Mucosa of gallbladder (tissue), 1 donor: ENCODE measurements around the gene ADGRD1. TPM values are rescaled to one million over a fixed set of nuclear protein-coding genes. Genes with fewer than 3 reads are reported as not detected.
A peak's percentile ranks its signal among the peaks of the same experiment; 100 is the strongest.

Experiments used
- DNase-seq: peaks from one replicate; pipeline ENCODE4 v3.0.0-alpha.2; 2020; ENCODE audit warnings: low spot score
- total RNA-seq: library from RNA; stranded (reverse); gene quantifications from one replicate; pipeline ENCODE4 v1.2.1, GENCODE V29; 2021
- donor health status: DM: no; HTN: no; CAD: no.

The ADGRD1 gene
- total RNA-seq, 1 donor from 2014 or later, result 96.1 TPM

DNA sequence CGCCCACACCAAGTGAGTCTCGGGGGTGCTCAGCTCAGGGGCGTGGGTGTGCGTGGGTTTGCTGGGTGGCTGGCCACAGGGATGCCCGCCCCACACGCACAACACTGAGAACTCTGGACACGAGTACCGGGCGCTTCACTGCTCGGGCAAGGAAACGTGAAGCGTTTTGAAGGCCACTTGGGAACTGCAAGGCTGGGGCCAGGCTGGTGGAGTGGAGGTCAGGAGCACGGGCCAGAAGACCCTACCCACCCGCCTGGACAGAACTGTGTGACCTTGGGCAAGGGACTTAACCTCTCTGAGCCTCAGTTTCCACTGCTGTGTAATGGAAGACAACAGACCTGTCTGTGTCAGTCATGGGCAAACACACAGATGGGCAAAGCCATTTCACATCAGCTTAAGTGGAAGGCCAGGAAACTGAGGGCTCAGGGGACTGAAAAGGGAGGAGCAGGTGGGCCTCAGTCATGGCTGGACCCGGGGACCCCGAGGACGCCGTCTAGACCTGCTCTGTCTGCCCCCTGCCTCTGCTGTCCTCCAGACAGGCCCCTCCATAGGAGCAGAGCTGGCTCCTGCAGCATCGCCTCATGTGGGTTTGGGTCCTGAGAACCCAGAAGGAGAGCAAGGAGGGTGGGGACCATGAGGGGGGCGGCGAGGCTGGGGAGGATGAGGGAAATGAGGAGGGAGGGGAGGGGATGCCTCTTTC is 52.5 kb downstream of the ADGRD1 start:
- DNase-seq, result no peak

DNA sequence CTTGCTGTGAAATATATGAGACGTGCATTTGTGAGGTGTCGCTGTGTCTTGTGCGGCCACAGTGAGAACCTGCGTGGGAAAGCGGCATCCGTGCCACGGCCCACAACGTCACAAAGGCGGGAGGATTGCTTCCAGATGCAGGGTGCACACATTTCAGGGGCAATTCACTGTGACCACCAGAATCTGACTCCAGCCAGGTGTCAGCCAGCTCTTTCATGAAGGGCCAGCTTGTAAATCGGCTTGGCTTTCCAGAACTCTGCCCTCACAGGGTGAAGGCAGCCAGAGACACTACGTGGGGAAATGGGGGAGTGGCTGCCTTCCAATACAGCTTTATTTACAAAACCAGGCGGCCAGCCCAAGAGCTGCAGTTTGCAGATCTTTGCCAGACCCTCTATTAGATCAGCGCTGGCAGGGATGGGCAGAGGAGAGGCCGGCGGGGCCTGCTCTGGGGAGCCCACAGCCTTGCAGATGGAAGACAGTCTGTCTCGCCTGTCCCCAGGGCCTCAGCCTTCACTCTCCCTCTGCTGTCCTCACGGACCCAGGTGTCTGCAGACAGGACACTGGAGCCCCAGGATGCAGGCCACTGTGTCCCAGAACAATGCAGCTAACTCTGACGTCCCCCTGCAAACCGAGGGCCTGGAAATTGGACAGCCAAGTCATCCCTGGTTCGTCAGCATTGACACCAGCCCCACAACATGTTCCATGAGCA is 53.5 kb downstream of the ADGRD1 start:
- peak; percentile 65 for DNase-seq

DNA sequence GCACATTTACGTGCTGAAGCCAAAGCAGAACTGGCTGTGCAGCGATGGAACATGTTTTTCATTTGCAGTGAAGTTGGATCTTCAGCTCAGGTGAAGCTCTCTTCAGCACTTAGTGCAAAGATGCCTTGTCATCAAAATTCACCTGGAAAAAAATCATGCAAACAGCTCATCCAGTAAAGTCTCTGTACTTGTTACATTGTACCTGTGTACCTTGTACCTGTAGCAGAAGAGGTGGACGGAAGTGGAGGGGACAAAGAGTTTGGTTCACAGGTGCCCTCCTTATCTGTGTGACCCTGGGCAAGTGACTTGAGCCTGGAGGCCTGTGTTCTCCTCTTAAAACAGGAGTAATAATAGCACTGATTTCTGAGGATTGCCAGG is 54.0 kb downstream of the ADGRD1 start:
- DNase-seq, result no peak

DNA sequence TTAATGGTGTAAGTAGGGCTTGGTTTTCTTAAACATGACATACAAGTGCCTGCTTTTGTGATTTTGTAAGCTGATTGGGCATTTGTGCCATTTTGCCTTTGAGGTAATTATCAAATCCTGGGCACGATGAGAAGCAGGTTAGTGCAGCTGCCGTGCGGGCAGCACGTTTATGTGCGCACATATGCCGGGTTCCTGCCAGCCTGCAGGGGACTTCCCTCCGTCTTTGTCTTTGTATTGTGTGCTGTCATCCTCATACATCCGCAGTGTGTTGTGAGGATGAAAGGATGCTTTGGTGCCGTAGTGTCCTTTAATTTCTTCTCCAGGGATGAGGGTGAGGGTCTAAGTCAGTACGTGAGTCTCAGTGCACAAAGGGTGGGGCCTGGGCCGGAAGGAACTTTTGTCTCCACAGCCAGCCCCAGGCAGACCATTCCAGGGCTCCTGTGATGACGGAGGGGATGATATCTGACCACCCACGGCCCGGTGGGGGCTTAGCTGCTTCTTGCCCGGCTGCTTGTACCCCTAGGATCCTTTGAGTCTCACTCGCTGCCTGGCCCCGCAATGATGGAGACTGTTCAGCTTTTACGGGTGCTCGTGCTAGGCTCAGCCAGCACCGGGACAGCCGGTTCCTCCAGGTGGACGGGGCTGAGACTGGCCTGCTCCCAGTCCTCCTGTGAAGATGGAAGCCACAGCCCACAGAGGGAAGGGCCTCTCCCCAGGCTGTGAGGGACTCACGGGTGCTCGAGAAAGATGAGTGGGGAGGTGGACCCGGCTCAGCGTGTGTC is 54.6 kb downstream of the ADGRD1 start:
- DNase-seq, result no peak

DNA sequence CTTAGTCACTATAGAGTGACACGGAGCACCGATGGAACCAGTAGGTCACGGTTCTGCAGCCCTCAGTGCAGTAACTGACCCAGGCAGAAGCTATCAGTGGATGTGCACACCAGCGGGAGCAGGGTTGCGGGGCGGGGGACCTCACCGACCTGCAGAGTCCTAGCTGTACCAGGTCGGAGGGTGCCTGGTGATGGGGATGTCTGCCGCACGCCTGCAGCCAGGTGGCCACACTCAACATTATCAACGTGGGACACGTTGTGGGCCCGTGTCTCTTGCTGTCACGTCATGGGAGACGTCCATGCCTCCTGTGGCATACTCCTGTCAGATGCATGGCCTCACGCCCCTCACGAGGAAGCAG is 55.2 kb downstream of the ADGRD1 start:
- DNase-seq, result no peak

DNA sequence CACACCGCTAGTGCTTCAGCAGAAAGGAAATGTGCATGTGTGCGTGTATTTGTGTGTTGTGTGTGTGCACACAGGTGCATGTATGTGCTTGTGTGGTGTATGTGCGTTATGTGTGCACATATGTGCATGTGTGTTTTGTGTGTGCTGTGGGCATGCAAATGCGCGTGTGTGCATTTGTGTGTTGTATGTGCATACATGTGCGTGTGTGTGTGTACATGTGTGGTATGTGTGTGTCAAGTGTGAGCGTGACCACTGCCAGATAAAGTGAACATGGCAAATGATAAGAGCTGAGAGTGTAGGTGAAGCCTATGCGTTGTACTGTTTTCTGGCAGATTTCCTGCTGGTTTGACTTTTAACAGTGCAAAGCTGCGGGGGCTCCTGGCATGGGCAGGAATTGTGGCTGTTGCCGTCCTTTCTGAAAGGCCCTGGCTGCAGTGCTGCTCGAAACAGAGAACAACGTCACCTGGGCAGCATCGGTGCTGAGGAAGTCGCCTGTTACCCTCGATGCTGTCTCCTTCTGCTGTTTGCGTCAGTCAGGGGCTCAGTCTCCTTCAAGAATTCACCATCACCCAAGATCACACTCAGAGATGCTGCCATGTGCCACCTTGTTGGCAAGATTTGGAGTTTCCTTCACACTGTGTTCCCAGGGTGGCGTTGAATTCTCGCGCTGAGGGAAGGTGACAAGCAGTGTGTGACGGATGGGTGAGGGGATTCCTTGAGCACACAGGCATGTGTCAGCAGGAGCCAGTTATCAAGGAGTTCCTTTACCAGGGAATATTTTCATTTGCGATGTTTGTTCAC is 56.1 kb downstream of the ADGRD1 start:
- no peak for DNase-seq

DNA sequence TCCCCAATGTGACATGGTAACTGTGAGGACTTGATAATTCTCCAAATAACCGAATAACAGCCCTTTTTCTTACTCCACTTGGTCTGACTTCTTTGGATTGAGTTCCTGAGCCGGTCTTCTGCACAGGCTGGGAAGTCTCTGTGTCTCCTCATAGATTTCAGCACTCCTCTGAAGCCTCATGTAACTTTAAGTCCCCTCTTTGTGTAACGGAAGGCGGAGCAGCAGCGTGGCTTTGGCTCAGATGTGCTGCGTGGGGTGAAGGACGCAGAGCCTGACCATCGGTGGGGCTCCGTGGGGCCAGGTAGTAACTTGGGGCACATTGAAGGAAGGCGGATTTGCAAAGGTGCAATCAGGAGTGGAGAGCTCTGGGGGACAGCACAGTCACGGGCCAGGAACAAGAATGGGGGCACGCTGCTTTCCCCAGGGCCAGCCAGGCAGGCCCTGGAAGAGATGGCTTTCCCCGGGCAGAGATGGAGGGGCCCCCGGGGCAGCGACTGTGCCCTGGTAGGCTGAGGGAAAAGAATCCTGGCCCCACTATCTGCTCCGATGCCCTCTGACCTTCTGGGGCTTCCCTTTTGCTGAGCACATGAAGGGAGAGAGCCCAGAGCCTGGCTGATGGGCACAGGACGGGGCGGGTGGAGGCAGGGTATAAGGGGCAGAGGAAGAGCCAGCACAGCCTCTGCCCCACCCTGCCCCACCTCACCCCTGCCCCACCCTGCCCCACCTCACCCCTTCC is 56.9 kb downstream of the ADGRD1 start:
- no peak for DNase-seq

DNA sequence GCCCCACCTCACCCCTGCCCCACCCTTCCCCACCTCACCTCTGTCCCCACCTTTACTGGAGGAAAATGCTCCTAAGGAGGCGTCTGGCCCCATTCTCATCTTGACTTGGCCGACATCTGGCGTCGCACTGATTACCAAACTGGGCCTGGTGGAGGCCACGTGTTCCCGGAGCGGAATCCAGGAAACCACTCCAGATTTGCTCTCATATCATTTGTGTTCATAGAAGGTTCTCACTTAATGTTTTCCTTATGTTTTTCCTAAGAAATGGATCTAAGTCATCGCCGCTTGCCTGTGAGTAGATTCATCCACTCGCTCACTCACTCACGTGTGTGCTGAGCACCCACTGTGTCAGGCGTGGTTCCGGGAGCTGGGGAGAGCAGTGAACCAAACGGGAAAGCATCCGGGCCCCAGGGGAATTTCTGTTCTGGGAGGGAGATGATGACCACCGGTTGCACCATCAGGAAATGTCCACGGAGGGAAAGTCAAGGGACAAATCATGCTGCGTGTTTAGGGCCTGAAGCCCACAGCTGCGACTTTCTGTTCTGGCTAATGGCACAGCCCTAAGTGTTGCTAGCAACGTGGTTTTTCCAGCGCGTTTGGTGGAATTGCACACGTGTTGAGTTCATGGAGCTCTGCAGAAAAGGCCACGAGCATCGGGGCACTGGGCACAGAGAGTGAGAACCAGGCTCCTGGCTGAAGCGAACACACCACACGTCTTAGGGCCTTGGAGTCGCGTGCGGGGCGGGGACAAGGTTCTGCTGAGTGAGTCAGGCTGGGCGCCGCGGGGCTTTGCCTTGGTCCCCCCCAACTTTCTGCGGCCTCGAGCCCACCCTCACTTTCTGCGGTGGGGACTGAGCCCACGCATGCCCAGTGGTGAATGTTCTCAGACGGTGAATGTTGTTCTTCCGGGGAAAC is 57.7 kb downstream of the ADGRD1 start:
- DNase-seq, result peak; percentile 61

DNA sequence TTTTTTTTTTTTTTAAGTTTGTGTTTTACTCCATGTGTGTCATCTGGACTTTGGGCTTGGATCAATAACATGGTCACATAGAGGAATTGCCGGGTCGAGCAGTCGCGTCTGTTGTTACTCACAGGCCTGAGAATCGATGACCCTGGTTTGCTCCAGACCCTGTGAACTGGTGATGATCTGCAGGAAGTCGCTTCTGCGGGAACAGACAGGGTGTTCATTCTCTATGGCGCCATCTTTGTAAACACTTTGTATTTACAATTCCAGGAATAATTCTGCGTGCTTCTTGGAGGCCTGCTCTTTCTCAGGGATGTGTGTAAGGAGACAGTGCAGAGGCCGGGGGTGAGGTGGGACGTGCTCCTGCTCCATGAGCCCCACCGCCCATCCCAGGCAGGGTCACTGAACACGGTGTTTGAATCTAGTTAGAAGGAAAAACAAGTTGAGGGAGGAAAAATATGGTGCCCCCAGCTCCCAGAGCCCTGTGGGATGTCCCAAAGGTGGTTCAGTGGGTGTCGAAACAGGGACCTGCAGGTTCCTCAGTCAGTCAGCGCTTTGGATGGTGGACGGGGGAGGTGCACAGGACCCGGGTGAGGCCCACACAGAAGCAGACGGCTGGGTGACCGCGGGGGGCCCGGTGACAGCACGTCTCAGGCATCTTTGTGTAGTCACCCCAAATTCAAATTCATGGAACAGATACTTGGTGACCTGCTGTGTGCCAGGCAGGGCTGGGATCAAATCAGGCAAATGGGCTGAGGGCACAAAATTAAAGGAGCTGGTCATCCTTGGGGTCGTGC is 58.8 kb downstream of the ADGRD1 start:
- peak; percentile 89 for DNase-seq

DNA sequence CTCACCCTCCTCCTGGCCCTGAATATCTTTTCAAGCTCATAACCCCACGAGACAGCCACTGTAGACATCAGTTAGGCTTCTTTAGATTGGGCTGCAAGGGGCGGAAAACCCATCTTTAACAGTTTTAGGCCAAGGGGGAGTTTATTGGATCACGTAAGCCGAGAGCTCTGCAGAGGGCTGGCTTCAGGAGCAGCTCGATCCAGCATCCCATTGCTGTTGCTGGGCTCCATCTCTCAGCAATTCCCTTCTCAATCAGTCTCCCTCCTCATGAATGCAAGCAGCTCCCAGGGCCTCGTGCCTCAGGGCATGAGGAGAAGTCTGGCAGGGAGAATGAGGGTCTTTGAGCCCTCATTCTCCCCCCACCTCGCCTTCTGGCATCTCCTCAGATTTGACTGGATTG is 59.4 kb downstream of the ADGRD1 start:
- DNase-seq, result no peak

DNA sequence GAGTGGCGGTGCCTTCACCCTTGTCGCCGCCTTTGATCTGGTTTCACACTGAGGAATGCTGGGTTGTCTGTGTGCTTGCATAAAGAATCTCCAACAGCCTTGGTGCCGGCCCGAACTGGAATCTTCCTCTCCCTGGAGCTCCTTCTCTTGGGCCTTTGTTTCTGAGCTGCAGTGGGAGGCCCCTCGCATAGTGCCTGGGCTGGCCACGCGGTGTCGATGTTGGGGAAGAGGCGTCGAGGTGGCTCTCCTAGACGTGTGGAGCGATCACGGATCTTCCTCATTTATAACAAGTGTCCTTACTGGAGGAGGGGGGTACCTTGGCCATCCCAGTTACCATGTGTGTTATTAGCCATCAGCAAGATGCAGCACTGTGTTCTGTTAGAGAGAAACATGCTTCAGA is 60.6 kb downstream of the ADGRD1 start:
- DNase-seq, result no peak

DNA sequence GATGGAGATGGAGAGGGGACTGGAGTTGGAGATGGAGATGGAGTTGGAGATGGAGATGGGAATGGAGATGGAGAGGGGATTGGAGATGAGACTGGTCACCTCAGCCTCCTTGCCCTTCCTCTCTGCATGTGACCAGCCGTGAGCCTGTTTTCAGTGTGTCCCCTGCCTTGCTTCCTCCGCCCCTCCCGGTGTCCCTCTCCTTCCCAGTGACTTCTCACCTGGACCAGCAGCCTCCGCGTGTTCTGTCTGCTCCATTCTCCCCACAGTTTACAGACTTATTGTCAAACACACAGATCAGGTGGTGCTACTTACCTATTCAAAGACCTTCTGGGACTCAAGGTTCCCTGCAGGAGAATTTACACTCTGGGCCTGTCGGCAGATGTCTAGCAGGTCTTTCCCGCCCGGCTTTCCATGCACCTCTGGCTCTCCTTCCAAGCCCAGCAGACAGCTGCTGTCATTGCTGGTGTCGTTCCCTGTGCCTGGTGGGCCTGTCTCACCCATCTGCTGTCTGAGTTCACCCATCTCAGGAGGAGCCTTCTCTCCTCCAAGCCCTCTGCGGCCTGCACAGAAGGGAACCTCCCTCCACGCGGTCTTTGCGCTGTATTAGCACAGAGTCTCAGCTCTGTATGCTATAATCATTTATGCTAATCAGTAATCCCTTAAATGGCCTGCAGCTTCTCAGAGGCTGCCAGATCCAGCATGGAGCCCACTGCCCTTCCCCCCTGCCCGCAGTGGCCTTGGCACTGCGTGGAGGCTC is 62.1 kb downstream of the ADGRD1 start:
- no peak for DNase-seq

DNA sequence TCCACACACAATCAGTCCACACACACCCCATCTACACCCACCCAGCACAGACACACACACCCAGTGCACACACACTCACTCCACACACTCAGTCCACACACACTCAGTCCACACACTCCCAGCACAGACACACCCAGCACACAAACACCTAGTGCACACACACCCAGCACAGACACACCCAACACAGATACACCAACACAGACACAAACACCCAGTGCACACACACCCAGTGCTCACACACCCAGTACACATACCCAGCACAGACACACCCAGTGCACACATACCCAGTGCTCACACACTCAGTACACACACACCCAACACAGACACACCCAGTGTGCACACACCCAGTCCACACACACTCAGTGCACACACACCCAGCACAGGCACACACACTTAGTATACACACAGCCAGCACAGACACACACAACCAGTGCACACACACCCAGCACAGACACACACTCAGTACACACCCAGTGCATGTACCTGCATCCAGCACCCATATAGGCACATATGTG is 63.8 kb downstream of the ADGRD1 start:
- DNase-seq, result no peak

DNA sequence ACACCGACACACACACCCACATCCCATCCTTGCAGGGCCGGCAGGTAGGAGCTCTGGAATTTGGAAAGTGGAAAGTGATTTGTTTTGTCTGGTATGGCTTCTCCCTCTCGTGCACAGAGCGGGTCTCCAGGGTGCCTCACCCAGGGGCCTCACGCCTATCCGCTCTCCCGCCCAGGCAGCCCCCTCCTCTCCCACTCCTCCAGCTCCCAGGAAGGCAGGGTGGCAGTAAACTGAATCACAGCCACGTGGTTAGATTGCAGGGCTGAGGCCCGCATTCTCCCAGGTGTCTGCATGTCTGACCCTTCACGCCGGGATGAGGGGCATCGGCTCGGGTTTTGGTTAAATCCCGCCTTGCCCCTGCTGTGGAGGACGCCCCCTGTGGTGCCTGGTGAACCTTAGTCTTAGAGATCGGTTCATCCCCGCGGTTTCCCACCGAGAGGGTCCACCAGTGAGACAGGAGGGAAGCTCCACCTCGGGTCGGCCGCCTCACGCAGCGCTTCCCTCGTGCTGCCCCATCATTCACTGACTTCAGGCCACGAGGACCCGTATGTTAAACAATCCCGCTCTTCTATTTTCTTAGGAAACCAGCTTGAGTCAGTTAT is 64.4 kb downstream of the ADGRD1 start:
- DNase-seq, result no peak

DNA sequence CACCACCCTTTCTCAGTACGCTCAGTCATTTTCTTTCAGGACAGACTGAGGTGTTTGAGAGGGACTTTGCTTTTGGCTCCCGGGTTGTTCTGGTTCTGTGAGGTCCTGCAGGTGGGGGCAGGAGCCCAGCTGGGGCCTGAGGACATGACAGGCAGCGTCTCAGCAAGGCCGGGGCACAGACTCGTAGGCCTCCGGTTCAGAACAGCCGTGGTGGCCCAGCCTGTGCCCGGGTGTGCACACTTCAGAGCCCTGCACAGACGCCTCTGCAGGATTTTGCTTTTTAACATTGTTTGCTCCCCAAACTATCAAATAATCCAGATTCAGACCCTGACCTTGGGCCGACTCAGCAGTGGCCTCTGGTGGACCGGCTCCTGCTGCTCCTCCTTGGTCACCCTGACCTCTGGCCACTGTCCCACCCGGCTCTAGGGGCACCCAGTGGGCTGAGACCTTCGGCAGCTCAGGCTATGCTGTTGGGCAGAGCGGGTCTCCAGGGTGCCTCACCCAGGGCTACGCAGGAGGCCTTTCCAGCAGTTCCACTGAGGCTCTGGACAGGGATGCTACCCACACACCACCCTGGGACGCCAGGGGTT is 65.2 kb downstream of the ADGRD1 start:
- no peak for DNase-seq

DNA sequence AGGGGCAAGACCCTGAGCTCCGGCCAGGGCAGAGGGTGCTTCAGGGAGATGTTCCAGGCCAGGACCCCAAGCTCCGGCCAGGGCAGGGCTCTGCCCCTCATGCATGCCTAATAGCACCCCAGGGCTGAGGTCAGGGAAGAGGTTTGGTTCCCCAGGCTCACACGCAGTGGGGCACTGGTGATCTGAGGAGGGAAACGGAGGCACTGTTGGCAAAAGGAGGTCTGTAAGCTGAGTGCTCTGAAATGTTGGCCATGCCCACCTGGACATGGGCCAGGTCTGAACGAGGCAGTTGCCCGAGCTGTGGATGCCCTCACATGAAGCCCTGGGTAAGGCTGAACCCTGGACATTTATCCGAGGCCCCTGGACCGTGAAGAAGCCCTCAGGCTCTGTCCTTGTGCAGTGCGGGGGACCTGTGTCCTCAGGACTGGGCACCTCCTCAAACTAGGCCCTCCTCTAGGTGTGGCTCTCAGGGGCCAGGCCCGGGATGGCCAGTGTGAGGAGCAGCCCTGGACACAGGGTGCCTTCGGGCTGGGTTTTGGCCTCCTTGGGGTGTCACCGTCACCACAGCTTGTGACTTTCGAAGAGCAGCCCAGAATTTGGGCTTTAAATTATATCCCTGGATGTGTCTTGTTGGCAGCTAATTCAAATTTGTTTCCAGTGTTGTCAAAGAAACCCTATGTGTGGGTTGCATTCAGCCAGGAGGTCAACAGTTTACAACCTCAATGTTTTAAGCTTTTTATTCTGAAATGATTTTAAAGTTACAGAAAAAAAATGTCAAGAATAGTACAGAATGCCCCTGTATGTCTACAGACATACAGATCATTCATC is 66.8 kb downstream of the ADGRD1 start:
- DNase-seq, result no peak

DNA sequence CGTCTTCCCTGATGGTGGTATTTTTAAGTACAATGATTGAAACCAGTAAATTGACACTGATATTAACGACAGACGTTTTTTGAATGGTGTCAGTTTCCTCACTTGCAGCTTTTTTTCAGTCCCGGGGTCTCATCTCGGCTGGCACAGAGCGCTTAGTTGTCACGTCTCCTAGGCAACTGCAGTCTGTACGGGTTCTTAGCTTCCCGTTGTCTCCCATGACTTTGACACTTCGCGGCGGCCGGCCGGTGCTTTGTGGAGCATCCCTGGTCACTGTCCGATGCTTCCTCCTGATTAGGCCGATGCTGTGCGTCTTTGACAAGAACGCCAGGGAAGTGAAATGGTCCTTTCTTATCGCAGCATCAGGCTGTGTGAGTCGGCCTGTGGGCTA is 67.4 kb downstream of the ADGRD1 start:
- no peak for DNase-seq
